Measurements from ENCODE around the gene APOL1.
"Not testable (repeated sequence)": the region's sequence is repeated elsewhere in the genome, so short reads cannot be mapped to it uniquely, and the experiment has no call there.

APOL1 gene

GRCh38 chr22:36225333-36225922, 27.5 kb upstream of the APOL1 start:
- no peak for DNase-seq (ENCODE audit: low read depth in 3 of 3)

- no peak for DNase-seq (ENCODE audit: low read depth in 3 of 3)
These were observed 26.7 kb upstream of the APOL1 start for GRCh38 chr22:36226189-36226588.

- no peak for DNase-seq (ENCODE audit: low read depth in 3 of 3)
These were observed 25.5 kb upstream of the APOL1 start for GRCh38 chr22:36227396-36227795.

GRCh38 chr22:36227806-36228205, 25.1 kb upstream of the APOL1 start:
- no peak for DNase-seq (ENCODE audit: low read depth in 3 of 3)

- not testable (repeated sequence) for DNase-seq (ENCODE audit: low read depth in 3 of 3)
These were observed 24.6 kb upstream of the APOL1 start for GRCh38 chr22:36228369-36228768.

- DNase-seq (ENCODE audit: low read depth in 3 of 3): no peak
These were observed 24.0 kb upstream of the APOL1 start for GRCh38 chr22:36228944-36229343.

GRCh38 chr22:36229649-36230048, 23.3 kb upstream of the APOL1 start:
- not testable (repeated sequence) for DNase-seq (ENCODE audit: low read depth in 3 of 3)

- DNase-seq (ENCODE audit: low read depth in 3 of 3): not testable (repeated sequence)
These were observed 21.9 kb upstream of the APOL1 start for GRCh38 chr22:36231051-36231450.

GRCh38 chr22:36232715-36233401, 20.1 kb upstream of the APOL1 start:
- no peak for DNase-seq (ENCODE audit: low read depth in 3 of 3)

GRCh38 chr22:36233796-36234195, 19.1 kb upstream of the APOL1 start:
- DNase-seq (ENCODE audit: low read depth in 3 of 3): no peak

- DNase-seq (ENCODE audit: low read depth in 3 of 3): no peak
These were observed 18.7 kb upstream of the APOL1 start for GRCh38 chr22:36234213-36234612.

GRCh38 chr22:36234919-36235318, 18.0 kb upstream of the APOL1 start:
- no peak for DNase-seq (ENCODE audit: low read depth in 3 of 3)

- no peak for DNase-seq (ENCODE audit: low read depth in 3 of 3)
These were observed 17.3 kb upstream of the APOL1 start for GRCh38 chr22:36235585-36235984.

- no peak for DNase-seq (ENCODE audit: low read depth in 3 of 3)
These were observed 16.3 kb upstream of the APOL1 start for GRCh38 chr22:36236388-36237319.

- peak in 1 of 3 experiments; percentile 23 for DNase-seq (ENCODE audit: low read depth in 3 of 3)
These were observed 15.2 kb upstream of the APOL1 start for GRCh38 chr22:36237462-36238372.

- DNase-seq (ENCODE audit: low read depth in 3 of 3): no peak
These were observed 14.4 kb upstream of the APOL1 start for GRCh38 chr22:36238373-36239149.

- no peak for DNase-seq (ENCODE audit: low read depth in 3 of 3)
These were observed 13.9 kb upstream of the APOL1 start for GRCh38 chr22:36239150-36239400.

- DNase-seq (ENCODE audit: low read depth in 3 of 3): peak; percentile 64 to 76 (median 76)
These were observed 13.3 kb upstream of the APOL1 start, which contains the start of gene APOL2 for GRCh38 chr22:36239401-36240171. TSS of gene APOL2 (minus strand) at chr22:36239527. CDS start at chr22:36233162, 6,365 bp downstream.

GRCh38 chr22:36243986-36244385, 8.9 kb upstream of the APOL1 start:
- DNase-seq (ENCODE audit: low read depth in 3 of 3): no peak

Measured in stimulated activated CD4-positive, alpha-beta T cell treated with anti-CD3 and anti-CD28 coated beads, TNF-alpha, amount 100 ng/mL, for 4 hours (primary cell).